Measurements from ENCODE around the gene USP27X.

USP27X gene

DNA sequence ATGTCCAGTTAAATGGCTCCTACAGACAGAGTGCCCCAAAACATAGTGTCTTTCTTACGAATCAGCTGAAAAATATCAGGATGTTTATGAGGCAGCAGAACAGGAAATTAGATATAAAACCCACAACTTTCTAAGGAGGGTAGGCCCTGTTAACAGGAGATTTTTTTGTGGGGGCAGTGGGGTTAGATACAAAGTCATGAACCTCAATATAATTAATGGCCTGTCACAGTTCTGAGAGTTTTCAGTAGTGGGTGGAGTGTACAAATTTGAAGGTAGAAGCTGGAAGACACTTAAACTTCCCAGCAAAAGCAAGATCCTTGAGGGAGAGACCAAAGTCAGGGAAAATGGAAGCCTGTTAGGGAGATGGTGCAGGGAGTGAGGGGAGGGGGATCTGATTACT, 32.8 kb upstream of the USP27X start:
- Histone ChIP-seq H3K36me3 (ENCODE audit: control insufficient read depth in 4 of 4, insufficient read depth in 4 of 4, low read length in 3 of 4) (no peaks in the 10 kb centered on the region), H3K4me1 (ENCODE audit: control extremely low read depth in 1 of 4, control insufficient read depth in 4 of 4, insufficient read depth in 4 of 4, low read length in 3 of 4) (peaks cover 0 to 11% (median under 1%) of the 10 kb centered on the region in 4 experiments), H3K4me3 (ENCODE audit: control insufficient read depth in 1 of 7, extremely low read depth in 1 of 7, insufficient read depth in 4 of 7, low read depth in 2 of 7, low read length in 6 of 7) (no peak overlapping the region), H3K27me3 (replicated peaks in 2 of 5; ENCODE audit: control insufficient read depth in 4 of 5, insufficient read depth in 5 of 5, low read length in 4 of 5) (no peaks in the 10 kb centered on the region), H3K27ac (ENCODE audit: insufficient read depth in 1 of 2, low read depth in 1 of 2, low read length in 2 of 2, poor library complexity in 1 of 2, severe bottlenecking in 2 of 2) (no peak overlapping the region), H3K9me3 (ENCODE audit: control extremely low read depth in 1 of 5, control insufficient read depth in 4 of 5, insufficient read depth in 2 of 5, low read depth in 1 of 5, low read length in 4 of 5) (peaks cover 0 to 7% (median 0%) of the 10 kb centered on the region in 5 experiments)
- DNase-seq: peak in 2 of 3 donors; percentile 34 to 53
- POLR2A ChIA-PET: no interaction called here
- CTCF ChIA-PET: interaction anchor here (1.2 to 2.0 kb wide), 2 partner anchors 10 to 75 kb away, joined by 3 to 5 read pairs; partner anchors contain the start of gene CLCN5
- WGBS (ENCODE audit: insufficient coverage): 40% methylated on average over 1 of the region's 1 CpG

DNA sequence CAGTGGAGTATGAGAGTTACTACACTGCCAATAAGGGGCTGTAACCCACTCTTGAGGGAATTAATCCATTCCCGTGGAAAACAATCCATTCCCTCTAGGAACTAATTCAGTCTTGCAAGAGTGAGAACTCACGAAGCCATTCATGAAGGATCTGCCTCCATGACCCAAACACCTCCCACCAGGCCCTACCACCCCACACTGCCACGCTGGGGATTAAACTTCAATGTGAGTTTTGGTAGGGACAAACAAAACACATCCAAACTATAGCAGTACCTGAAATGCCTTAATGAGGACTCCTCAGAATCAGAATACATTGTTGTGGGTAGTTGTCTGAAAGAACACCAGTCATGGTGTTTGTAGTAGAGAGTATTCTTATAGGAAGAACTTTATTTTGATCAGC, 31.0 kb upstream of the USP27X start:
- ChIA-PET CTCF (interaction anchor here (1.2 to 2.0 kb wide), 3 partner anchors 12 to 74 kb away, joined by 4 to 5 read pairs (median 4); partner anchors contain the start of gene CLCN5), POLR2A (no interaction called here)

DNA sequence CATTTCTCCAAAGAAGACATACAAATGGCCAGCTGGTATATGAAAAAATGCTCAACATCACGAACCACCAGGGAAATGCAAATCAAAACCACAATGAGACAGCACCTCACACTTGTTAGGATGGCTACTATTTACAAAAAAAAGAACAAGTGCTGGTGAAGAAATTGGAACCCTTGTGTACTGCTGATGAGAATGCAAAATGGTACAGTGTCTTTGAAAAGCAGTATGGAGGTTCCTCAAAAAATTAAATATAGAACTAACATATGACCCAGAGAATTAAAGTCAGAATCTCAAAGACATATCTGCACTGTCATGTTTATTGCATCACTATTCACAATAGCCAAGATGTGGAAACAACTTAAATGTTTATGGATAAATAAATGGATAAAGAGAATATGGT, 29.3 kb upstream of the USP27X start:
- H3K27ac ChIP-seq (ENCODE audit: insufficient read depth in 1 of 2, low read depth in 1 of 2, low read length in 2 of 2, poor library complexity in 1 of 2, severe bottlenecking in 2 of 2): no peak overlapping the region
- peak in 2 of 3 donors; percentile 39 to 55 for DNase-seq
- H3K4me3 ChIP-seq (ENCODE audit: control insufficient read depth in 1 of 7, extremely low read depth in 1 of 7, insufficient read depth in 4 of 7, low read depth in 2 of 7, low read length in 6 of 7): no peak overlapping the region
- no CpG with 5 or more reads among the region's 1 CpG for WGBS (ENCODE audit: insufficient coverage)
- peaks cover 0 to under 1% (median 0%) of the 10 kb centered on the region in 5 experiments for H3K27me3 ChIP-seq (replicated peaks in 2 of 5; ENCODE audit: control insufficient read depth in 4 of 5, insufficient read depth in 5 of 5, low read length in 4 of 5)
- peaks cover 0 to 11% (median under 1%) of the 10 kb centered on the region in 4 experiments for H3K4me1 ChIP-seq (ENCODE audit: control extremely low read depth in 1 of 4, control insufficient read depth in 4 of 4, insufficient read depth in 4 of 4, low read length in 3 of 4)
- peaks cover 0 to 7% (median 0%) of the 10 kb centered on the region in 5 experiments for H3K9me3 ChIP-seq (ENCODE audit: control extremely low read depth in 1 of 5, control insufficient read depth in 4 of 5, insufficient read depth in 2 of 5, low read depth in 1 of 5, low read length in 4 of 5)
- CTCF ChIA-PET: no interaction called here
- no peaks in the 10 kb centered on the region for H3K36me3 ChIP-seq (ENCODE audit: control insufficient read depth in 4 of 4, insufficient read depth in 4 of 4, low read length in 3 of 4)
- POLR2A ChIA-PET: no interaction called here

More for the DNA sequence above, 31.0 kb upstream of the USP27X start:
- Histone ChIP-seq H3K4me1 (ENCODE audit: control extremely low read depth in 1 of 4, control insufficient read depth in 4 of 4, insufficient read depth in 4 of 4, low read length in 3 of 4) (peaks cover 0 to 11% (median under 1%) of the 10 kb centered on the region in 4 experiments), H3K27ac (ENCODE audit: insufficient read depth in 1 of 2, low read depth in 1 of 2, low read length in 2 of 2, poor library complexity in 1 of 2, severe bottlenecking in 2 of 2) (no peak overlapping the region), H3K27me3 (replicated peaks in 2 of 5; ENCODE audit: control insufficient read depth in 4 of 5, insufficient read depth in 5 of 5, low read length in 4 of 5) (no peaks in the 10 kb centered on the region), H3K4me3 (ENCODE audit: control insufficient read depth in 1 of 7, extremely low read depth in 1 of 7, insufficient read depth in 4 of 7, low read depth in 2 of 7, low read length in 6 of 7) (no peak overlapping the region), H3K36me3 (ENCODE audit: control insufficient read depth in 4 of 4, insufficient read depth in 4 of 4, low read length in 3 of 4) (no peaks in the 10 kb centered on the region), H3K9me3 (ENCODE audit: control extremely low read depth in 1 of 5, control insufficient read depth in 4 of 5, insufficient read depth in 2 of 5, low read depth in 1 of 5, low read length in 4 of 5) (peaks cover 0 to 7% (median 0%) of the 10 kb centered on the region in 5 experiments)
- DNase-seq: no peak
- 66% methylated on average over 2 of the region's 3 CpGs for WGBS (ENCODE audit: insufficient coverage)

DNA sequence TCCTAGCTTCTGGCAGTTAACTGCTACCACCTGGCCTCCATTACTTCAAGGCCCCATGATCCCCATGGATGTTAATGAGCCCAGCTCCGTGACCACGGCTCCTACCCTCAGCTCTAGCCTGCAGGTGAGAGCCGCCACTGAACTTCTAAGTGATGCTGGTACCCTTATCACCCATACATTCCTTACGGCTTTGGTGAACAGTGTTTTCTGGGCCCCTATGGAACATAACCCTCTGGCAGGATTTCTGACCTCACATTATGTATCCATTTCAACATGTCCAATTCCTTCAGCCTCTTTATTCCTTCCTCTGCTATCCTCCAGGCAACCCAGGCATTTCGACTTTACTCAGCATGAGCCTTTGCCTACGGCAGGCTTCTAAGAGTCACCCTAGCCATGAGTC, 25.6 kb upstream of the USP27X start:
- no peak for DNase-seq
- POLR2A ChIA-PET: no interaction called here
- no peaks in the 10 kb centered on the region for H3K36me3 ChIP-seq (ENCODE audit: control insufficient read depth in 4 of 4, insufficient read depth in 4 of 4, low read length in 3 of 4)

DNA sequence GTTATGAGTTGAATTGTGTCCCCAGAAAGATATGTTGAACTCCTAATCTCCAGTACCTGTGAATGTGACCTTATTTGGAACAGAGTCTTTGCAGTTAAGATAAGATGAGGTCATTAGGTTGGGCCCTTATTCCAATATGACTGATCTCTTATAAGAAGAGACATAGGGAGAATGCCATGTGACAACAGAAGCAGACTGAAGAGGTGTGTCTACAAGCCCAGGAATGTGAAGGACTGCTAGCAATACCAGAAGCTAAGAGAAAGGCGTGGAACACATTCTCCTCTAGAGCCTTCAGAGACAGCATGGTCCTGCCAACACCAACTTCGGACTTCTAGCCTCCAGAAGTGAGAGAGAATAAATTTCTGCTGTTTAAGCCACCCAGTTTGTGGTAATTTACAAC, 22.5 kb upstream of the USP27X start:
- Histone ChIP-seq H3K4me3 (ENCODE audit: control insufficient read depth in 1 of 7, extremely low read depth in 1 of 7, insufficient read depth in 4 of 7, low read depth in 2 of 7, low read length in 6 of 7) (no peak overlapping the region), H3K27ac (ENCODE audit: insufficient read depth in 1 of 2, low read depth in 1 of 2, low read length in 2 of 2, poor library complexity in 1 of 2, severe bottlenecking in 2 of 2) (no peak overlapping the region), H3K9me3 (ENCODE audit: control extremely low read depth in 1 of 5, control insufficient read depth in 4 of 5, insufficient read depth in 2 of 5, low read depth in 1 of 5, low read length in 4 of 5) (peaks cover 0 to 4% (median 0%) of the 10 kb centered on the region in 5 experiments), H3K27me3 (replicated peaks in 2 of 5; ENCODE audit: control insufficient read depth in 4 of 5, insufficient read depth in 5 of 5, low read length in 4 of 5) (peaks cover 0 to 7% (median 0%) of the 10 kb centered on the region in 5 experiments), H3K4me1 (ENCODE audit: control extremely low read depth in 1 of 4, control insufficient read depth in 4 of 4, insufficient read depth in 4 of 4, low read length in 3 of 4) (no peaks in the 10 kb centered on the region), H3K36me3 (ENCODE audit: control insufficient read depth in 4 of 4, insufficient read depth in 4 of 4, low read length in 3 of 4) (no peaks in the 10 kb centered on the region)
- 75% methylated on average over 2 of the region's 2 CpGs for WGBS (ENCODE audit: insufficient coverage)
- ChIA-PET CTCF (no interaction called here), POLR2A (no interaction called here)
- no peak for DNase-seq

More for the DNA sequence above, 25.6 kb upstream of the USP27X start:
- peaks cover 0 to 7% (median 0%) of the 10 kb centered on the region in 5 experiments for H3K27me3 ChIP-seq (replicated peaks in 2 of 5; ENCODE audit: control insufficient read depth in 4 of 5, insufficient read depth in 5 of 5, low read length in 4 of 5)
- peaks cover 0 to 4% (median 1%) of the 10 kb centered on the region in 5 experiments for H3K9me3 ChIP-seq (ENCODE audit: control extremely low read depth in 1 of 5, control insufficient read depth in 4 of 5, insufficient read depth in 2 of 5, low read depth in 1 of 5, low read length in 4 of 5)
- H3K4me3 ChIP-seq (ENCODE audit: control insufficient read depth in 1 of 7, extremely low read depth in 1 of 7, insufficient read depth in 4 of 7, low read depth in 2 of 7, low read length in 6 of 7): no peak overlapping the region
- H3K27ac ChIP-seq (ENCODE audit: insufficient read depth in 1 of 2, low read depth in 1 of 2, low read length in 2 of 2, poor library complexity in 1 of 2, severe bottlenecking in 2 of 2): no peak overlapping the region
- 86% methylated on average over 5 of the region's 6 CpGs for WGBS (ENCODE audit: insufficient coverage)
- CTCF ChIA-PET: no interaction called here
- no peaks in the 10 kb centered on the region for H3K4me1 ChIP-seq (ENCODE audit: control extremely low read depth in 1 of 4, control insufficient read depth in 4 of 4, insufficient read depth in 4 of 4, low read length in 3 of 4)

DNA sequence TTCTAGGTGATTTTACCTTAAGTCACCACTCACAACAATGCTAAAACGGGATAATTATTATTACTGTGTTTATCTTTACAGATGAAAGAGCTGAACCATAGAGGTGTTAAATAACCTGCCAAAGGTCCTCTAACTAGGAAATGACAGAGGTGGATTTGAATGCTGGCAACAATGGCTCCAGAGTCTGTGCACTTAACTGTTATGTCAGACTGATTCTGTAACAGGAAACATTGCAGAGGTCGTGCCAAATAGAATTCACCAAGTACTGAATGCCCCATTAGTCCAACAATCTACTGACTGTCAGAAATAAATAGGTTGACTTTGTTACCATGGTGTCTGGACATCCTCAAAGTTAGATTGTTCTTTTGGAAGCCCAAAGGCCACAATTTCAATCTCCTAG, 20.9 kb upstream of the USP27X start:
- Histone ChIP-seq H3K4me3 (ENCODE audit: control insufficient read depth in 1 of 7, extremely low read depth in 1 of 7, insufficient read depth in 4 of 7, low read depth in 2 of 7, low read length in 6 of 7) (no peak overlapping the region), H3K9me3 (ENCODE audit: control extremely low read depth in 1 of 5, control insufficient read depth in 4 of 5, insufficient read depth in 2 of 5, low read depth in 1 of 5, low read length in 4 of 5) (peaks cover 0 to 4% (median 0%) of the 10 kb centered on the region in 5 experiments), H3K36me3 (ENCODE audit: control insufficient read depth in 4 of 4, insufficient read depth in 4 of 4, low read length in 3 of 4) (no peaks in the 10 kb centered on the region), H3K27ac (ENCODE audit: insufficient read depth in 1 of 2, low read depth in 1 of 2, low read length in 2 of 2, poor library complexity in 1 of 2, severe bottlenecking in 2 of 2) (no peak overlapping the region), H3K27me3 (replicated peaks in 2 of 5; ENCODE audit: control insufficient read depth in 4 of 5, insufficient read depth in 5 of 5, low read length in 4 of 5) (peaks cover 0 to 7% (median 0%) of the 10 kb centered on the region in 5 experiments), H3K4me1 (ENCODE audit: control extremely low read depth in 1 of 4, control insufficient read depth in 4 of 4, insufficient read depth in 4 of 4, low read length in 3 of 4) (no peaks in the 10 kb centered on the region)
- no peak for DNase-seq
- POLR2A ChIA-PET: no interaction called here
- CTCF ChIA-PET: no interaction called here
- whole genome bisulfite sequencing (ENCODE audit: insufficient coverage): 20% methylated on average over 1 of the region's 2 CpGs

DNA sequence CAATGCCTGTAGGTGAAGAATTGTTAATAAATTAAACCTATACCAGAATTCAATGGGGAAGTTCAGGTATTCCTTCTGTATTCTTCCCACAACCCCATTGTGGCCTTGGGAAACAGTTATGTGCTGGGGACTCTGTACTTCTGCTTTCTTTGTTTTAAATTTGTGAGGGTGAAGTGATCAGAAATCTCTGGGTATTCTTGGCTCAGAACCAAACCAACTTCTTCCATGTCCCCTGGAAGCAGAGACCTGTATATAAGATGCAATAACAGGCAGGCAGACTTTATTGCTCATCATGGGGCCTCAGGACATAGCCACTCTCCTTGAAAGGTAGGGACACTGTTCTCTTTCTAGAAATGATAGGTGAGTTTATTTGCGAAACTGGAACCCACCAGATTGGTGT, 19.8 kb upstream of the USP27X start:
- H3K36me3 ChIP-seq (ENCODE audit: control insufficient read depth in 4 of 4, insufficient read depth in 4 of 4, low read length in 3 of 4): no peaks in the 10 kb centered on the region
- no peaks in the 10 kb centered on the region for H3K4me1 ChIP-seq (ENCODE audit: control extremely low read depth in 1 of 4, control insufficient read depth in 4 of 4, insufficient read depth in 4 of 4, low read length in 3 of 4)
- peak in 2 of 3 donors; percentile 61 to 66 for DNase-seq
- ChIA-PET CTCF (interaction anchor here (0.7 kb wide), 1 partner anchor 10 kb away, joined by 3 read pairs; no protein-coding TSS in a partner anchor), POLR2A (no interaction called here)
- peaks cover 0 to 4% (median 0%) of the 10 kb centered on the region in 5 experiments for H3K9me3 ChIP-seq (ENCODE audit: control extremely low read depth in 1 of 5, control insufficient read depth in 4 of 5, insufficient read depth in 2 of 5, low read depth in 1 of 5, low read length in 4 of 5)
- H3K27me3 ChIP-seq (replicated peaks in 2 of 5; ENCODE audit: control insufficient read depth in 4 of 5, insufficient read depth in 5 of 5, low read length in 4 of 5): peaks cover 0 to 7% (median 0%) of the 10 kb centered on the region in 5 experiments
- WGBS (ENCODE audit: insufficient coverage): no CpG with 5 or more reads among the region's 1 CpG
- no peak overlapping the region for H3K27ac ChIP-seq (ENCODE audit: insufficient read depth in 1 of 2, low read depth in 1 of 2, low read length in 2 of 2, poor library complexity in 1 of 2, severe bottlenecking in 2 of 2)
- no peak overlapping the region for H3K4me3 ChIP-seq (ENCODE audit: control insufficient read depth in 1 of 7, extremely low read depth in 1 of 7, insufficient read depth in 4 of 7, low read depth in 2 of 7, low read length in 6 of 7)

Data from common myeloid progenitor, CD34-positive (primary cell).